NCI-H2107 treated with DMSO at 0.1 percent for 48 hours (cell line): Measurements from ENCODE around the gene SMIM13.

ENCODE experiments used
- DNase-seq: peaks from one replicate; lab custom pipeline; 2025; ENCODE audit not compliant: unreplicated experiment; lab: John Stamatoyannopoulos, UW

The SMIM13 gene

GRCh38 chr6:11151488-11151887 lies 57.9 kb downstream of the SMIM13 start:
- no peak for DNase-seq

- no peak for DNase-seq
These were observed 58.9 kb downstream of the SMIM13 start for GRCh38 chr6:11152581-11152980.

GRCh38 chr6:11153447-11153846 lies 59.8 kb downstream of the SMIM13 start:
- no peak for DNase-seq

GRCh38 chr6:11155589-11155988 lies 62.0 kb downstream of the SMIM13 start:
- no peak for DNase-seq

- no peak for DNase-seq
These were observed 66.6 kb downstream of the SMIM13 start for GRCh38 chr6:11160199-11160598.

GRCh38 chr6:11161031-11161956 lies 67.7 kb downstream of the SMIM13 start:
- DNase-seq: no peak

DNA sequence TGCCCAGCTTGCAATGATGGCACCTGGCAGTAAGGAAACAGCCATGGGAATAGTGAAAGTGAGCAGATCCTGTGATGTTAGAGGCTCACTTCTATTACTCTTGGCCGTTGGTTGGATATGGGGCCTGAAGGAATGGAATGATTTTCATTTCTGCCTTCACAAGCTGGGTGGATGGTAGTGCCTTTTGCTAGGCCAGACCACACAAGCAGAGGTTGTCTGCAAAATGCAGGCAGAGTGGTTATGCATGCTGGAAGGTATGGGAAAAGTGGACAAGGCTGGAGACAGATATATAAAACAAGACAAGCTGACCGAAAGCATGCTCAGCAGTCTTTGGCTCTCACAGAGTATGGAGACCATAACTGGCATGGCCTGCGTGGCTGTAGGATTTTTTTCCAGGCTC lies 68.6 kb downstream of the SMIM13 start:
- DNase-seq: no peak

DNA sequence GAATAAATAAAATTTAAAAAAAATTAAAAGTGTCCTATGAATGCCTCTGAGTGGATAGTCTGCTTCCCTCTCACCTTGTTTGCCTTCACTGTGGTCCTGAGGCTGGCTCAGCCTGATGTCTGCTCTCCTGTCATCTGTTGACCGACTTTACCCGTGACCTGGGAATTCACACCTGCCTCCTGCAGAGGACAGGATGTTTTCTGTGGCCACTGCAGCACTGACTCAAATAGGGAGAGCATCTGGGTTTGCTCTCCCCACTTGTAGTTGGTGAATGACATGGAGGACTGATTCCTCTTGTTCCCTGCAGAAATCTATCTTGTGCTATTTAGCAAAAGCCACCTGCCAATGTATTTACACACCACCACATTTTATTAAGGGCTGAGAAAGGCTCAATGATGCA lies 70.3 kb downstream of the SMIM13 start:
- no peak for DNase-seq

GRCh38 chr6:11164717-11165646 lies 71.3 kb downstream of the SMIM13 start:
- DNase-seq: no peak

DNA sequence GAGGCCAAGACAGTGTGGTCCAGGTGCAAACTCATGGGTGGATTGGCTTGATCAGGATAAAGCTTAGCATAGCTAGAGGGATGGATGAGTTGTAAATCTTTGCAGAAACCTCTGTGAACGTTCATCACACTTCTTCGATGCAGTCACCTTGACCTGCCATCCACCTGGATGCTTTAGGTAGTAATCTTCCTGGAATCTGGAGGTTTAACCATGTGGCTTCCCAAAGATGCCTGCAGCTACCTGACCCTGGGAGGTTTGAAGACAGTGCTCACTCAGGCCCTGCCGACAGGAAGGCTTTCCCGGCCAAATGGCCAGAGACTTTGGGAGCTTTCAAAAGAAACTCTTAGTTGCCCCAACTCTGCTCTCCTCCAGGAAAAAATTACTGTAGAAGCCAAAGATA lies 73.3 kb downstream of the SMIM13 start:
- DNase-seq: no peak

DNA sequence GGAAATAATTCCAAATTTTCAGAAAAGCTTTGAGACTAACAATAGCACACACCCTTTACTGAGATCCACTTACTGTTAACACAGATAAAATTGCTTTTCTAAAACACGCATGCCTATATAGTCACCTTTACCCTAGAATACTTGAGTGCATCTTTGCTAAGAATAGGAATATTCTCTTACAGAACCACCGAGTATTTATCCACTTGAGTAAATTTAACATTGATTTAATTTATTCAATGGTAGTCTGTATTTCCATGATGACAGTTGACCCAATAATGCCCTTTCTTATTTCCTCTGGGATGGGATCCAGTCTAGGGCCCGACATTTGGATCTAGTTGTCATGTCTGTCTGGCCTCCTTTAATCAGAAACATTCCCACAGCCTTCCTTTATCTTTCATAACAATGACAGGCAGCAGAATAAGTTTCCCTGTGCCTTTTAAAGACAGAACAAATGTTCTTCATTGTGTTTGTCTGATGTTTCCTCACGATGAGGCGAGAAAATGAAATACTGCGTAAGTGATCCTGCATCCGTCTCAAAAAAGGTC lies 74.5 kb downstream of the SMIM13 start:
- DNase-seq: no peak

- no peak for DNase-seq
These were observed 78.3 kb downstream of the SMIM13 start for GRCh38 chr6:11171952-11172351.

DNA sequence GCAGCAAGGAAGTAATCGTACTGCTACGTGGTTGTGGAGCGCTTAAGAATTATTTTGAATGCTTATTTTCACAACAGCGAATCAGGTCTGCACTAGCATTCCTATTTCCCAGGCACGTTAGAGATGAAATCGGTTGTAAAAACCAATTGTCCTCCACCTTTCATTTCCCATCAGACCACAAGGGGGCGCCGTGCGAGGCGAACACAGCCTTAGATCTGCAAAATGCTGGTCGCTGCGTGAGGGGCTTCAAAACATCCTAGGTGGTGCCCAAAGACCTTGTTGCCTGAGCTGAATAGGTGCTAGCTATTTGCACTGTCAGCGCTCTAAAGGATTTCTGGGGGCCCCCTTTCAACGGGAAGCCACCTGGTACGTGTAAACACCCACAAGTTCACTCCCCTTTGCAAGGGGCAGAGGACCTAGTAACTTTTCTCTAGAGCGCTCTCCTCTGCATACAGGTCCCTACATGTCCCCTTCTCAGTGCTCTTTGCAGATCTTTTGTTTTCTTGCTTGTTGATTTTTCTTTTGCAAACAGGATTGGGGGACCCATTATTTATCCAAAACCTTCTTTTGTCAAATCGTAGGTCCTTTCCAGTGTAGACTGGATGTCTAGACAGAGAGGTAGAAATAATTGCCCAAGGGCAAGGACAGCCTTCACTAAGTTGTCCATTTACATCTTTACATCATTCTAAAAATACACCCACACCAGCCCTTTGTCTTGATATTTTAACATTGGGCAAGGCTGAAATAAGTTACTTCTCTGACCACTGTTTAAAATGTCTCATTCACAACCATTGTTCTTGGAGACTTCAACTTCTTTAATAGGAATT lies 79.1 kb downstream of the SMIM13 start:
- DNase-seq: no peak

DNA sequence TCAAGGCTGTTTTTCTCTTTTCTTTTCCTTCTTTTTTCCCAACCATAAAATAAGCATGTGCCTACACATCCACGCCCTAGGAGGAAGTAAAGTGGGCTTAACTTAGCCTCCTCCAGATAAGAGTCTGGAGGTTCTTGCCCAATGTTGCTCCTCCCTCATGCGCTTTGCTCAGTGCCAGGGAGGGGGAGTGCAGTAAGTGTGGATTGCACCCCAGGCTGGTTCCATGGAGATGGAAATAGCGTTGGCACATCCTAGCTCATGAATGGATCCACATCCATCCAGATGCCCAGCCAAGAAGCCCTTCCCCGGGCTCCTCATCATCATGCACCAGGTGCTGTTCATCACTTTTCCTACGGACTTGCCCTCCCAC lies 80.6 kb downstream of the SMIM13 start:
- DNase-seq: no peak

DNA sequence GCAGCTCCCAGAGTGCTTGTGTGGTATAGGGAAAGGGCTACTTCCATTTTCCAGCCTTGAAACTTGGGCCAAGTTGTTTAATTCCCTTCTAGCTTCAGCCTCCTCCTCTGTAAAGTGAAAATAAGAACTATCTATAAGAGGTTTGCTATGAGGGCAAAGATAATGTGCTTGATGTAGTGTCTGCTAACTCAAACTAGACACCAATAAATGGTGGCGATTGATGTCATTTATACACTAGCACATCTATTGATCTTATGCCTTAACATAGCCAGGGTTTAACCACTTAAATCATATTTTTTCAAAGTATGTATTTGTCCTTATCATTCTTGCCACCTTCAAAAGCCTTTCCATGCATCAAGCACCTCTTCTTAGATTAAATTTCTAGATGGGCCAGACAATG lies 83.6 kb downstream of the SMIM13 start:
- no peak for DNase-seq

- DNase-seq: no peak
These were observed 85.4 kb downstream of the SMIM13 start for GRCh38 chr6:11179088-11179418.

- no peak for DNase-seq
These were observed 86.0 kb downstream of the SMIM13 start for GRCh38 chr6:11179419-11180202.

DNA sequence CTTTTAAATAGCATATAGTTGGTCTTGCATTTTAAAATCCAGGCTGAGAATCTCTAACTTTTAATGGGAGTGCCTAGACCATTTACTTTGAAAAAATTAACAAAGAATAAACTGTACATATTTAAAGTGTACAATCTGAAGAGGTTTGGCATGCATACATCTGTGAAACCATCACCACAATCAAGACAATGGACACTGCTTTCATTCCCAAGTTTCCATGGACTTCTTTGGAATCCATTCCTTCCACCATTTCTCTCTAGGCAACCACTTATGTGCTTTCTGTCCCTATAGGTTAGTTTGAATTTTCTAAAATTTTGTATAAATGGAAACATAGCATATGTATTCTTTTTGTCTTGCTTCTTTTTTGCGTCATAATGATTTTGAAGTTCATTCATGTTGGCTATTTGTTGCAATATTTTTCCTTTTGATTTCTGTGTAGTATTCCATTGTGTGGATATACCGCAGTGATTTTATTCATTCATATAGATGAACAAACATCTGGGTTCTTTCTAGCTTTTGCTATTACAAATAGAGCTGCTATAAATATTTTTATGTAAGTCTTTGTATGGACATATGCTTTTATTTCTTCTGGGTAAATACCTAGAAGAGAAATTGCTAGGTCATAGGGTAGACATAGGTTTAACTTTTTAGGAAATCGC lies 88.0 kb downstream of the SMIM13 start:
- DNase-seq: no peak

DNA sequence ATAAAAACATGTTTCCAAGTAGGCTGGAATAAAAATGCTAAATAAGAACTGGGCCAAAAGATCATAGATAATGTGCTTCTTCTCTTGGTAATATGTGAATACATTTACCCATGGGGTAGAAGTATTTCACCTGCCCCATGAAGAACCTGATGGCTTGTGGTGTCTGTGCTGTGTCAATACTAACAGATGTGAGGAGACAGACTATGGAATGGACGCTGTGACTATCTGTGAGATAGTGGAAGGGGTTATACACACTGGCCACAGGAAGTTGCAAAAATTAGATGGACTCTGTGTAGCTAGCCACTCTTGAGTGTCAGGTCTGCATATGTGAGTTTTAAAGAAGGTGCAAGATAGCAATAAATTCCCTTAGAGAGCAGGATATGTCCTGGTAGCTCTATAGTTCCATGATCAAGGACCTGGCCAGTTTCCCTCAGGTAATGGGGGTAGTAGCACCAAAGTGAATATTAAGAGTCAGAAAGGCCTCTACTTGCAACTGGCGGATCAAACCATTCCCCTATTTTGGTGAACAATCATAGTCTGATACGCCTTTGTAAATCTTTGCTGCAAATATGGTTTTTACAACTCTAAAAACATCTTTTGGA lies 90.2 kb downstream of the SMIM13 start:
- no peak for DNase-seq
